ENCODE results near the gene SIGLEC8. TPM values are rescaled to one million over a fixed set of nuclear protein-coding genes. Genes with fewer than 3 reads are reported as not detected.

SIGLEC8 gene
- total RNA-seq (not detected in 2 replicates), polyA plus RNA-seq (not detected in 2 replicates)

DNA sequence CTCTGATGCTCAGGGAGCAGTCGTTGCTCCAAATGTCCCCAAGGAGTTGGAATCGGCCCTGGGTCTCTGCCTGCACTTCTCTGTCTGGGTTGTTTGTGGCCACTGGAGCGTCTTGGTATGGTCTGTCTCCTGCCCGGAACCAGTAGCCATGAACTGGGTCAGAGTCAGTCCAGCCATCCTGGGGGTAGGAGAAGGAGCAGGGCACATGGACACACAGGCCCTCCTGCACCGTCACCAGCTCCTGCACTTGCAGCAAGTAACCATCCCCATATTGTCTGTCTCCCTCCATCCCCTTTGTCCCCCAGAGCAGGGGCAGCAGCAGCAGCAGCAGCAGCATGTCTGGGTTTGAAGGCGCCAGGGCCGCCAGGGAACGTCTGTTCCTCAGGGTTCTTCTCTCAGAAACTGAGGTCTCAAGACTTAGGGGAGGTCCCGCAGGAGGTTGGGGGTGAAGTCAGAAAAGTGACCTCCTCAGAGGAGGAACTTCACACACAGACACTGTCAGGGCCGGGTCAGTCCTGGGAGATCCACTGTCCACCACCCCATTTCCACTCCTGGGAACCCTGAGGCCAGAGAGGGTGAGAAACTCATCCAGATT is at the start of gene SIGLEC8:
Gene SIGLEC8 (minus strand): TSS at position 404 of the 595 bp plus-strand sequence. CDS start 67 bp downstream, at position 337.
- Histone ChIP-seq H3K9me3 (ENCODE audit: low read depth) (no peaks in the 10 kb centered on the region), H3K36me3 (no peaks in the 10 kb centered on the region), H3K4me3 (no peak within 1 kb of the TSS), H3K27ac (no peak within 1 kb of the TSS), H3K27me3 (no peaks in the 10 kb centered on the region), H3K4me1 (ENCODE audit: low read depth) (no peaks in the 10 kb centered on the region)
- TF ChIP-seq, protein P1, sequence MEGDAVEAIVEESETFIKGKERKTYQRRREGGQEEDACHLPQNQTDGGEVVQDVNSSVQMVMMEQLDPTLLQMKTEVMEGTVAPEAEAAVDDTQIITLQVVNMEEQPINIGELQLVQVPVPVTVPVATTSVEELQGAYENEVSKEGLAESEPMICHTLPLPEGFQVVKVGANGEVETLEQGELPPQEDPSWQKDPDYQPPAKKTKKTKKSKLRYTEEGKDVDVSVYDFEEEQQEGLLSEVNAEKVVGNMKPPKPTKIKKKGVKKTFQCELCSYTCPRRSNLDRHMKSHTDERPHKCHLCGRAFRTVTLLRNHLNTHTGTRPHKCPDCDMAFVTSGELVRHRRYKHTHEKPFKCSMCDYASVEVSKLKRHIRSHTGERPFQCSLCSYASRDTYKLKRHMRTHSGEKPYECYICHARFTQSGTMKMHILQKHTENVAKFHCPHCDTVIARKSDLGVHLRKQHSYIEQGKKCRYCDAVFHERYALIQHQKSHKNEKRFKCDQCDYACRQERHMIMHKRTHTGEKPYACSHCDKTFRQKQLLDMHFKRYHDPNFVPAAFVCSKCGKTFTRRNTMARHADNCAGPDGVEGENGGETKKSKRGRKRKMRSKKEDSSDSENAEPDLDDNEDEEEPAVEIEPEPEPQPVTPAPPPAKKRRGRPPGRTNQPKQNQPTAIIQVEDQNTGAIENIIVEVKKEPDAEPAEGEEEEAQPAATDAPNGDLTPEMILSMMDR (IDR thresholded peaks at IDR 0.05; ENCODE audit: low read depth, low read length) = no peak
- DNase-seq (ENCODE audit: low read depth in 1 of 2, low spot score in 1 of 2) = no peak

GRCh38 chr19:51507640-51508058 is 49.4 kb upstream of the SIGLEC8 start:
- no peak for DNase-seq (ENCODE audit: low read depth in 1 of 2, low spot score in 1 of 2)
- Histone ChIP-seq H3K27ac (no peak overlapping the region), H3K4me1 (ENCODE audit: low read depth) (no peaks in the 10 kb centered on the region), H3K27me3 (no peaks in the 10 kb centered on the region), H3K4me3 (no peak overlapping the region), H3K36me3 (no peaks in the 10 kb centered on the region), H3K9me3 (ENCODE audit: low read depth) (no peaks in the 10 kb centered on the region)
- TF ChIP-seq, protein P1 (IDR thresholded peaks at IDR 0.05; ENCODE audit: low read depth, low read length) = no peak

GRCh38 chr19:51507192-51507591 is 48.9 kb upstream of the SIGLEC8 start:
- TF ChIP-seq, protein P1 (IDR thresholded peaks at IDR 0.05; ENCODE audit: low read depth, low read length) = no peak
- no peak overlapping the region for H3K4me3 ChIP-seq
- no peak for DNase-seq (ENCODE audit: low read depth in 1 of 2, low spot score in 1 of 2)
- no peaks in the 10 kb centered on the region for H3K36me3 ChIP-seq
- no peaks in the 10 kb centered on the region for H3K9me3 ChIP-seq (ENCODE audit: low read depth)
- H3K27me3 ChIP-seq = no peaks in the 10 kb centered on the region
- H3K27ac ChIP-seq = no peak overlapping the region
- H3K4me1 ChIP-seq (ENCODE audit: low read depth) = no peaks in the 10 kb centered on the region

- no peaks in the 10 kb centered on the region for H3K4me1 ChIP-seq (ENCODE audit: low read depth)
- no peaks in the 10 kb centered on the region for H3K9me3 ChIP-seq (ENCODE audit: low read depth)
- TF ChIP-seq, protein P1 (IDR thresholded peaks at IDR 0.05; ENCODE audit: low read depth, low read length) = no peak
- H3K4me3 ChIP-seq = no peak overlapping the region
- no peak for DNase-seq (ENCODE audit: low read depth in 1 of 2, low spot score in 1 of 2)
- H3K27ac ChIP-seq = no peak overlapping the region
- no peaks in the 10 kb centered on the region for H3K27me3 ChIP-seq
- H3K36me3 ChIP-seq = no peaks in the 10 kb centered on the region
These were observed 47.6 kb upstream of the SIGLEC8 start for GRCh38 chr19:51505904-51506303.

DNA sequence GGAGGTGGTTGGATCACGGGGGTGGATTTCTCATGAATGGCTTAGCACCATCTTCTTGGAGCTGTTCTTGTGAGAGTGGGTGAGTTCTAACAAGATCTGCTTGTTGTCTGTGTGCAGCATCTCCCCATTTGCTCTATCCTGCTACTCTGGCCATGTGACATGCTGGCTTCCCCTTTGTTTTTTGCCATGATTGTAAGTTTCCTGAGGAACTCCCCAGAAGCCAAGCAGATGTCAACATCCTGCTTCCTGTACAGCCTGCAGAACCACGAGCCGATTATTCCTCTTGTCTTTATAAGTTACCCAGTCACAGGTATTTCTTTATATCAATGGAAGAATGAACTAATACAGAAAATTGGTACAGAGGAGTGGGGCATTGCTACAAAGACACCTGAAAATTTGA is 45.6 kb upstream of the SIGLEC8 start:
- Histone ChIP-seq H3K9me3 (ENCODE audit: low read depth) (no peaks in the 10 kb centered on the region), H3K27ac (no peak overlapping the region), H3K4me1 (ENCODE audit: low read depth) (no peaks in the 10 kb centered on the region), H3K27me3 (no peaks in the 10 kb centered on the region), H3K36me3 (no peaks in the 10 kb centered on the region), H3K4me3 (no peak overlapping the region)
- DNase-seq (ENCODE audit: low read depth in 1 of 2, low spot score in 1 of 2) = no peak
- TF ChIP-seq, protein P1 (IDR thresholded peaks at IDR 0.05; ENCODE audit: low read depth, low read length) = no peak

Measured in cardiac muscle cell (in vitro differentiated cells and primary cell).